Heart left ventricle (tissue), 16 donors: ENCODE results near the gene DNAJC19. TPM values are rescaled to one million over a fixed set of nuclear protein-coding genes. Genes with fewer than 3 reads are reported as not detected.

Source experiments
- ATAC-seq, 4 donors: fragments of 200-7000 bp; cut with Tn5 transposase; one replicate each; pipeline ENCODE4 v1.9.1; 2020 to 2022; ENCODE audit warnings: moderate library complexity in 4 of 4, mild to moderate bottlenecking in 3 of 4, moderate number of reproducible peaks in 1 of 4
- DNase-seq, 5 donors: peaks; one replicate each; pipeline ENCODE4 v3.0.0-alpha.2; 2020
- H3K27ac ChIP-seq, 12 donors: fragments of 200-600 bp; sonication (generic) in 4 of 12; one replicate each; pipeline versions ENCODE4 v1.5.0 to v1.8.0; 2016 to 2022; ENCODE audit warnings: mild to moderate bottlenecking in 2 of 12
- H3K27me3 ChIP-seq, 9 donors: fragments of 200-600 bp; sonication (generic) in 2 of 9; one replicate each; pipeline versions ENCODE4 v1.5.1 to v1.8.0; 2016 to 2022; ENCODE audit warnings: mild to moderate bottlenecking in 3 of 9
- H3K36me3 ChIP-seq, 9 donors: fragments of 200-600 bp; sonication (generic) in 2 of 9; one replicate each; pipeline versions ENCODE4 v1.5.0 to v1.8.0; 2018 to 2022; ENCODE audit warnings: mild to moderate bottlenecking in 2 of 9
- H3K4me1 ChIP-seq, 12 donors: fragments of 200-600 bp; sonication (generic) in 4 of 12; one replicate each; pipeline versions ENCODE4 v1.5.0 to v1.8.0; 2016 to 2022; ENCODE audit warnings: mild to moderate bottlenecking in 3 of 12
- H3K4me3 ChIP-seq, 12 donors: fragments of 200-600 bp; sonication (generic) in 4 of 12; one replicate each; pipeline versions ENCODE4 v1.5.0 to v1.8.0; 2017 to 2022; ENCODE audit warnings: mild to moderate bottlenecking in 9 of 12, moderate library complexity in 4 of 12
- H3K9me3 ChIP-seq, 12 donors: fragments of 200-600 bp; sonication (generic) in 4 of 12; one replicate each; pipeline versions ENCODE4 v1.5.0 to v1.8.0; 2016 to 2022; ENCODE audit warnings: mild to moderate bottlenecking in 1 of 12
- CTCF ChIP-seq, 12 donors: fragments of 200-600 bp; sonication (generic) in 4 of 12; IDR thresholded peaks; one replicate each; pipeline versions ENCODE4 v1.5.0 to v1.8.0; 2018 to 2022; ENCODE audit warnings: antibody characterized with exemption in 12 of 12, mild to moderate bottlenecking in 5 of 12
- POLR2A ChIP-seq, 2 donors: fragments of 450-650 bp; IDR thresholded peaks; one replicate each; pipeline ENCODE4 v1.6.1; 2017; ENCODE audit warnings: antibody characterized with exemption in 2 of 2, mild to moderate bottlenecking in 2 of 2, moderate library complexity in 2 of 2
- WGBS, 4 donors: extraction: QIAGEN DNeasy Blood & Tissue Kit in 2 of 4; methylation state at CpG; one replicate each; pipeline versions ENCODE4 v1.1.5 to v1.1.7; 2013 to 2018; 5-methylcytosine and 5-hydroxymethylcytosine counted together
- intact Hi-C, 10 donors: fragments of 100-400 bp; cut with DNase I; formaldehyde crosslinking; loops; one replicate each; pipeline versions ENCODE4 v1.11.1 to v1.14.2; 2022
- polyA plus RNA-seq, 2 donors: library from polyadenylated mRNA; stranded (reverse); fragments of 200-250 nt; gene quantifications; one replicate each; pipeline ENCODE4 v1.2.3, GENCODE V29; 2013
- total RNA-seq, 9 donors: library from RNA; depleted of rRNA in 2 of 9; stranded (reverse); fragments of >200 nt in 2 of 9; fragmentation: NEBNext Ultra II Directional in 3 of 9; extraction: Animal tissue kit (Norgen Biotek cat#: 25700) in 3 of 9; gene quantifications; one replicate each; pipeline versions ENCODE4 v1.1.0 to v1.2.4, GENCODE V29; 2016 to 2023
- donor health status: ischemic (EF 13 %, LVEDD 7.1; RV severe dilation, severe dysfunction).
- donor health status: healthy with polysubstance abuse.
- donor health status: DM: no; HTN: yes; CAD: no.
- donor health status: DM: no; HTN: no; CAD: no.
- donor health status: ischemic (EF 25% LVEDD 6.9; RV normal size, moderate dysfunction).
- donor health status: ischemic (EF 25% LVEDD 5.7; RV mildly dilated, moderate dysfunction).
- donor health status: healthy.
- donor health status: DM: yes; HTN: yes; CAD: no.
- donor health status: ischemic (EF 35%, LVEDD 5.7; RV mildly dilated, moderate dysfunction).
- donor health status: nonischemic (EF 11% LVEDD 7.7; RV severe dilation, severe dysfunction).
- donor health status: DM: yes; HTN: yes; CAD: no.
- donor health status: PGD.
- donor health status: ischemic (EF 29% LVEDD 5.4; RV normal size, mild dysfunction).
- donor health status: nonischemic (EF 23%, LVEDD 6.1; RV moderate dilation, normal function).

Gene DNAJC19
- total and polyA plus RNA-seq, 11 donors = 50.5 to 140 (median 85.6) TPM

DNA sequence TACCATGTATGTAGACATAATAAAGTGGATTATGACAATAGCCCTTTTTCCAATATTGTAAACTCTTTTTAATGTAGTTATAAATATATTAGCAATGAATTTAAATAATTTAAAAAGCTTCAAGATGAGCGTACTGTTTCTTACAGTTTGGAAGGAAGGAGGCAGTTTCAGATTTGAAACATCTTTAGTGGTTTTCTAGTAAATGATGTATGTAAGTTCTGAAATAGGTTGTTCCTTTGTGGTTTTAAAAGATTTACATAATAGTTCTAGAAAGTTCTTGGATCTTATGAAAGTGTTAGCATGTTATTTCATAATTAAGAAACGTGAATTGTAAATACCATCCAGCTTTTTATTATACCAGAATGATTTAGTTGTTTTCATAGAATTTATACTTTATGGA is 16.0 kb downstream of the DNAJC19 start:
- TF ChIP-seq CTCF (IDR thresholded peaks at IDR 0.05) = no peak
- no peak for TF ChIP-seq POLR2A (IDR thresholded peaks at IDR 0.05)
- ATAC-seq (no peak), DNase-seq (no peak)
- Histone ChIP-seq H3K36me3 (peaks cover 0 to 100% (median 80%) of the 10 kb centered on the region in 9 donors), H3K4me1 (peaks cover 0 to 3% (median 0%) of the 10 kb centered on the region in 12 donors), H3K27me3 (no peaks in the 10 kb centered on the region), H3K27ac (no peak overlapping the region), H3K9me3 (no peaks in the 10 kb centered on the region), H3K4me3 (no peak overlapping the region)
- 90 to 96% (median 93%) methylated on average over 2 of the region's 2 CpGs for WGBS, 4 donors
- intact Hi-C loops = loop anchor here in 1 of 10 donors (10.0 kb wide), 1 partner anchor 59 kb away; the partner anchor contains the start of gene FXR1

DNA sequence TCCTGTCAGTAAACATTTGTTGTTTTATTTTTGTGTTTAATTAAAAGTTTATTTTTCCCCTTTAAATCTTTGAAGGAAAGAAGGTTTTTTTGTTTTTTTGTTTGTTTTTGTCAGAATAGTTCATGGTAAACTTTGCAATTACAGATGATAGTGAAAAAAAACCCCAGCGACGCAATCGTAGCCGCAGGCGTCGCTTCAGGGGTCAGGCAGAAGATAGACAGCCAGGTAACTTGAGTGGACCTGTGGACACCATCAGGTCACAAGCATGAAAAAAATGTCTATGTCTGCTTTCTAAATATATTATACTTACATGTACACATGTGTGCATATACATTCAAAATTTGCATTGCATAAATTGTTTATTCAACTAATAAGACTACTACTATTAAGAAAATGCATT is 18.6 kb downstream of the DNAJC19 start:
- Histone ChIP-seq H3K36me3 (peaks cover 0 to 100% (median 88%) of the 10 kb centered on the region in 9 donors), H3K27me3 (no peaks in the 10 kb centered on the region), H3K27ac (no peak overlapping the region), H3K9me3 (no peaks in the 10 kb centered on the region), H3K4me1 (no peaks in the 10 kb centered on the region), H3K4me3 (no peak overlapping the region)
- TF ChIP-seq POLR2A (IDR thresholded peaks at IDR 0.05) (no peak), CTCF (IDR thresholded peaks at IDR 0.05) (no peak)
- DNase-seq (no peak), ATAC-seq (no peak)
- WGBS, 4 donors = 95 to 97% (median 96%) methylated on average over 6 of the region's 6 CpGs
- intact Hi-C loops = loop anchor here in 1 of 10 donors (10.0 kb wide), 1 partner anchor 56 kb away; the partner anchor contains the start of gene FXR1

GRCh38 chr3:180962530-180962929 is 27.0 kb downstream of the DNAJC19 start:
- intact Hi-C loops = no loop called here
- TF ChIP-seq POLR2A (IDR thresholded peaks at IDR 0.05) (no peak), CTCF (IDR thresholded peaks at IDR 0.05) (no peak)
- WGBS, 4 donors = 88 to 97% (median 93%) methylated on average over 1 of the region's 1 CpG

DNA sequence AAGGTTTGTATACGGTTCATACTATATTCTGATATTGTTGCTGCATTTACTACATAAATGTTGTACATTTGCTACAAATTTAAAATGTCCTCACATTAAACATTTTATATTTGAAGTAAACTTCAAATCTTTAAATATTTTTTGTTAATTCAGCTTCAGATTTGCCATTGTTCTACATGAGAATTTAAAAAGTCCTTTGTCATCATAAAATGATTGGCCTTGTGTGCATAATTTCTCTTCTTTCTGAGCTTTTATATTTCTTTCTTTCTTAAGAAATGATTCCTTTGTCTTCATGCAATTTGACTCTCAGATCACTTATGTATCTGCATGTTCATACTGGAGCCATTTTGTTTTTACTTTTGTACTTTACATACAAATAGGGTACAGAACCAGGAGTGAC is 28.0 kb downstream of the DNAJC19 start:
- Histone ChIP-seq H3K4me1 (no peaks in the 10 kb centered on the region), H3K4me3 (no peak overlapping the region), H3K27ac (no peak overlapping the region), H3K36me3 (peaks cover 0 to 100% (median 98%) of the 10 kb centered on the region in 9 donors), H3K27me3 (no peaks in the 10 kb centered on the region), H3K9me3 (no peaks in the 10 kb centered on the region)
- no peak for TF ChIP-seq CTCF (IDR thresholded peaks at IDR 0.05)
- no peak for TF ChIP-seq POLR2A (IDR thresholded peaks at IDR 0.05)
- intact Hi-C loops = no loop called here
- WGBS, 4 donors = 84 to 97% (median 91%) methylated on average over 1 of the region's 1 CpG
- DNase-seq = no peak
- no peak for ATAC-seq

More at GRCh38 chr3:180962530-180962929, 27.0 kb downstream of the DNAJC19 start:
- Histone ChIP-seq H3K36me3 (peaks cover 0 to 100% (median 98%) of the 10 kb centered on the region in 9 donors), H3K27ac (peak overlapping the region in 2 of 12 donors; percentile 3 to 33), H3K9me3 (no peaks in the 10 kb centered on the region), H3K4me1 (no peaks in the 10 kb centered on the region), H3K27me3 (no peaks in the 10 kb centered on the region), H3K4me3 (no peak overlapping the region)
- ATAC-seq (peak in 1 of 4 donors; percentile 38), DNase-seq (no peak)
